H9 (cell line): ENCODE results near the gene ERC2. TPM values are rescaled to one million over a fixed set of nuclear protein-coding genes. Genes with fewer than 3 reads are reported as not detected.

Experiments
- DNase-seq: peaks from one replicate; pipeline ENCODE4 v3.0.0-alpha.2; 2017
- H2AFZ ChIP-seq: one replicate; pipeline ENCODE4 v1.6.1; 2013; ENCODE audit warnings: mild to moderate bottlenecking, low read length, control low read depth, moderate library complexity
- H2AK5ac ChIP-seq: 2 replicates; pipeline ENCODE4 v1.6.1; 2013; ENCODE audit warnings: low read length, control low read depth, mixed read lengths; ENCODE audit not compliant: insufficient read length
- H2BK120ac ChIP-seq: one replicate; pipeline ENCODE4 v1.6.1; 2013; ENCODE audit warnings: low read depth, mild to moderate bottlenecking, low read length, control low read depth, inconsistent platforms; ENCODE audit not compliant: poor library complexity, severe bottlenecking
- H2BK12ac ChIP-seq: 2 replicates; pipeline ENCODE4 v1.6.1; 2013; ENCODE audit warnings: low read length, control low read depth, mixed read lengths, low read depth; ENCODE audit not compliant: insufficient read length
- H2BK15ac ChIP-seq: 2 replicates; pipeline ENCODE4 v1.6.1; 2013; ENCODE audit warnings: low read depth, low read length, control low read depth
- H2BK20ac ChIP-seq: one replicate; pipeline ENCODE4 v1.6.1; 2013; ENCODE audit warnings: low read depth, mild to moderate bottlenecking, low read length, control low read depth, inconsistent platforms; ENCODE audit not compliant: poor library complexity, severe bottlenecking
- H2BK5ac ChIP-seq: 2 replicates; pipeline ENCODE4 v1.6.1; 2013; ENCODE audit warnings: low read length, control low read depth, mixed read lengths; ENCODE audit not compliant: insufficient read length
- H3K14ac ChIP-seq: 2 replicates; pipeline ENCODE4 v1.6.1; 2013; ENCODE audit warnings: low read length, control low read depth; ENCODE audit not compliant: insufficient read depth
- H3K18ac ChIP-seq: 2 replicates; pipeline ENCODE4 v1.6.1; 2013; ENCODE audit warnings: low read depth, mild to moderate bottlenecking, mixed read lengths, low read length, control low read depth; ENCODE audit not compliant: insufficient read length
- H3K23ac ChIP-seq: 2 replicates; pipeline ENCODE4 v1.6.1; 2013; ENCODE audit warnings: low read length, control low read depth, mixed read lengths, low read depth; ENCODE audit not compliant: insufficient read length
- H3K23me2 ChIP-seq: 2 replicates; pipeline ENCODE4 v1.6.1; 2013; ENCODE audit warnings: low read depth, mild to moderate bottlenecking, mixed read lengths, low read length, control low read depth; ENCODE audit not compliant: insufficient read length, poor library complexity, severe bottlenecking
- H3K27ac ChIP-seq: 2 replicates; pipeline ENCODE4 v1.5.1; 2013; ENCODE audit warnings: low read length, control low read depth, mixed read lengths, low read depth; ENCODE audit not compliant: insufficient read length
- H3K27me3 ChIP-seq: 2 replicates; pipeline ENCODE4 v1.6.1; 2013; ENCODE audit warnings: low read length, control low read depth, inconsistent platforms; ENCODE audit not compliant: insufficient read depth
- H3K4ac ChIP-seq: 2 replicates; pipeline ENCODE4 v1.6.1; 2013; ENCODE audit warnings: low read depth, mild to moderate bottlenecking, control low read depth, inconsistent platforms, low read length, moderate library complexity
- H3K4me1 ChIP-seq: 2 replicates; pipeline ENCODE4 v1.6.1; 2013; ENCODE audit warnings: low read length, control low read depth, inconsistent platforms; ENCODE audit not compliant: insufficient read depth
- H3K4me2 ChIP-seq: 2 replicates; pipeline ENCODE4 v1.6.1; 2013; ENCODE audit warnings: low read length, control low read depth, mixed read lengths; ENCODE audit not compliant: insufficient read length, insufficient read depth
- H3K56ac ChIP-seq: 2 replicates; pipeline ENCODE4 v1.6.1; 2013; ENCODE audit warnings: low read depth, mild to moderate bottlenecking, mixed read lengths, low read length, control low read depth; ENCODE audit not compliant: insufficient read length
- H3K79me1 ChIP-seq: 2 replicates; pipeline ENCODE4 v1.6.1; 2013; ENCODE audit warnings: low read depth, mild to moderate bottlenecking, moderate library complexity, low read length, control low read depth, inconsistent platforms; ENCODE audit not compliant: insufficient read depth, poor library complexity, severe bottlenecking
- H3K79me2 ChIP-seq: 2 replicates; pipeline ENCODE4 v1.6.1; 2013; ENCODE audit warnings: low read length, control low read depth, inconsistent platforms; ENCODE audit not compliant: insufficient read depth
- H3K9ac ChIP-seq: 2 replicates; pipeline ENCODE4 v1.6.1; 2013; ENCODE audit warnings: low read length, control low read depth, mixed read lengths; ENCODE audit not compliant: insufficient read length; ENCODE audit errors: extremely low read depth
- H3K9me3 ChIP-seq: one replicate; pipeline ENCODE4 v1.6.1; 2013; ENCODE audit warnings: low read depth, low read length, inconsistent platforms; ENCODE audit not compliant: control insufficient read depth
- H3T11ph ChIP-seq: one replicate; pipeline ENCODE4 v1.6.1; 2013; ENCODE audit warnings: mild to moderate bottlenecking, low read length, control low read depth, inconsistent platforms
- H4K20me1 ChIP-seq: one replicate; pipeline ENCODE4 v1.6.1; 2013; ENCODE audit not compliant: control insufficient read depth, insufficient read length, insufficient read depth
- H4K5ac ChIP-seq: 2 replicates; pipeline ENCODE4 v1.6.1; 2013; ENCODE audit warnings: low read depth, mild to moderate bottlenecking, mixed read lengths, low read length, control low read depth; ENCODE audit not compliant: insufficient read length
- H4K8ac ChIP-seq: replicated peaks from 2 replicates; pipeline ENCODE4 v1.6.1; 2013; ENCODE audit warnings: low read length, control low read depth, mixed read lengths, low read depth; ENCODE audit not compliant: insufficient read length
- H4K91ac ChIP-seq: 2 replicates; pipeline ENCODE4 v1.6.1; 2013; ENCODE audit warnings: low read depth, mild to moderate bottlenecking, moderate library complexity, mixed read lengths, low read length, control low read depth; ENCODE audit not compliant: insufficient read length
- H3K27ac Mint-ChIP-seq, 3 experiments: 2 replicates in 2 of 3; 3 replicates in 1 of 3; pipeline ENCODE4 v1.8.0; 2020 to 2021; ENCODE audit warnings: mixed read lengths in 3 of 3, mild to moderate bottlenecking in 1 of 3, moderate library complexity in 1 of 3
- H3K27me3 Mint-ChIP-seq: 2 replicates; pipeline ENCODE4 v1.8.0; 2021; ENCODE audit warnings: low read depth, mild to moderate bottlenecking, moderate library complexity, mixed read lengths
- H3K36me3 Mint-ChIP-seq, 3 experiments: 2 replicates in 2 of 3; 3 replicates in 1 of 3; pipeline ENCODE4 v1.8.0; 2020 to 2021; ENCODE audit warnings: low read depth in 3 of 3, mixed read lengths in 3 of 3; ENCODE audit not compliant: insufficient read depth in 1 of 3
- H3K4me1 Mint-ChIP-seq, 2 experiments: 2 replicates each; pipeline ENCODE4 v1.8.0; 2020; ENCODE audit warnings: mixed read lengths in 2 of 2
- H3K4me3 Mint-ChIP-seq, 2 experiments: 2 replicates in 1 of 2; 3 replicates in 1 of 2; pipeline ENCODE4 v1.8.0; 2020 to 2021; ENCODE audit warnings: mild to moderate bottlenecking in 2 of 2, mixed read lengths in 2 of 2, moderate library complexity in 1 of 2
- H3K9me3 Mint-ChIP-seq, 2 experiments: 2 replicates in 1 of 2; 3 replicates in 1 of 2; pipeline ENCODE4 v1.8.0; 2020; ENCODE audit warnings: mild to moderate bottlenecking in 2 of 2, mixed read lengths in 2 of 2, moderate library complexity in 1 of 2
- CTCF ChIP-seq: fragments of 200-600 bp; sonication (generic); conservative IDR thresholded peaks from 3 replicates; pipeline ENCODE4 v1.8.0; 2021; ENCODE audit warnings: antibody characterized with exemption, mild to moderate bottlenecking
- total RNA-seq: library from RNA; stranded (reverse); gene quantifications from 2 replicates; pipeline ENCODE4 v1.2.1, GENCODE V29; 2021

ERC2 gene
- total RNA-seq, 1 experiment from 2014 or later = 15.4 TPM

GRCh38 chr3:55824406-55824805 lies 643.9 kb downstream of the ERC2 start:
- Histone ChIP-seq H4K5ac (no peak overlapping the region), H3K23me2 (no peaks in the 10 kb centered on the region), H3K56ac (no peak overlapping the region), H3K4ac (no peak overlapping the region), H3K9ac (no peak overlapping the region), H4K8ac (no peak overlapping the region), H3K79me1 (no peaks in the 10 kb centered on the region), H3K4me1 (no peaks in the 10 kb centered on the region), H2AK5ac (no peak overlapping the region), H4K91ac (no peak overlapping the region), H3K9me3 (no peaks in the 10 kb centered on the region), H2BK12ac (no peak overlapping the region), H2BK120ac (no peak overlapping the region), H4K20me1 (no peaks in the 10 kb centered on the region), H3K14ac (no peak overlapping the region), H2BK20ac (no peak overlapping the region), H2BK15ac (no peak overlapping the region), H3K4me2 (no peak overlapping the region), H2BK5ac (no peak overlapping the region), H2AFZ (no peak overlapping the region), H3K23ac (no peak overlapping the region), H3K27me3 (no peaks in the 10 kb centered on the region), H3K79me2 (no peaks in the 10 kb centered on the region), H3T11ph (no peak overlapping the region), H3K18ac (no peak overlapping the region), H3K27ac (no peak overlapping the region)
- Mint-ChIP-seq H3K4me3 (no peak overlapping the region), H3K27ac (no peak overlapping the region), H3K4me1 (peaks cover 0 to 4% of the 10 kb centered on the region in 2 experiments; a peak in 1 of 4 replicates), H3K27me3 (no peaks in the 10 kb centered on the region; the same call in 1 of the 2 replicates), H3K36me3 (peaks cover 0 to 5% (median 0%) of the 10 kb centered on the region in 3 experiments; a peak in 4 of 7 replicates), H3K9me3 (no peaks in the 10 kb centered on the region; a peak in 2 of 5 replicates)
- TF ChIP-seq CTCF = no peak
- DNase-seq = no peak
